Fibroblast of villous mesenchyme (primary cell): ENCODE data around the gene CWC27. TPM values are rescaled to one million over a fixed set of nuclear protein-coding genes. Genes with fewer than 3 reads are reported as not detected.

Source experiments
- DNase-seq: peaks from one replicate; pipeline ENCODE4 v3.0.0-alpha.2; 2010; ENCODE audit warnings: low read depth
- H3K4me3 ChIP-seq: 2 replicates; pipeline ENCODE4 v1.5.1; 2011; ENCODE audit warnings: low read depth, mild to moderate bottlenecking, low read length
- total RNA-seq: library from RNA; depleted of rRNA; stranded (reverse); fragments of >200 nt; gene quantifications from 2 replicates; pipeline ENCODE4 v1.2.3, GENCODE V29; 2012
- TF ChIP-seq, protein P1 (sequence below): IDR thresholded peaks from 2 replicates; pipeline ENCODE4 v1.5.1; 2012; ENCODE audit warnings: low read depth, mild to moderate bottlenecking, low read length; ENCODE audit not compliant: insufficient read depth

Gene CWC27
- total RNA-seq, 1 donor: 16.0 TPM

DNA sequence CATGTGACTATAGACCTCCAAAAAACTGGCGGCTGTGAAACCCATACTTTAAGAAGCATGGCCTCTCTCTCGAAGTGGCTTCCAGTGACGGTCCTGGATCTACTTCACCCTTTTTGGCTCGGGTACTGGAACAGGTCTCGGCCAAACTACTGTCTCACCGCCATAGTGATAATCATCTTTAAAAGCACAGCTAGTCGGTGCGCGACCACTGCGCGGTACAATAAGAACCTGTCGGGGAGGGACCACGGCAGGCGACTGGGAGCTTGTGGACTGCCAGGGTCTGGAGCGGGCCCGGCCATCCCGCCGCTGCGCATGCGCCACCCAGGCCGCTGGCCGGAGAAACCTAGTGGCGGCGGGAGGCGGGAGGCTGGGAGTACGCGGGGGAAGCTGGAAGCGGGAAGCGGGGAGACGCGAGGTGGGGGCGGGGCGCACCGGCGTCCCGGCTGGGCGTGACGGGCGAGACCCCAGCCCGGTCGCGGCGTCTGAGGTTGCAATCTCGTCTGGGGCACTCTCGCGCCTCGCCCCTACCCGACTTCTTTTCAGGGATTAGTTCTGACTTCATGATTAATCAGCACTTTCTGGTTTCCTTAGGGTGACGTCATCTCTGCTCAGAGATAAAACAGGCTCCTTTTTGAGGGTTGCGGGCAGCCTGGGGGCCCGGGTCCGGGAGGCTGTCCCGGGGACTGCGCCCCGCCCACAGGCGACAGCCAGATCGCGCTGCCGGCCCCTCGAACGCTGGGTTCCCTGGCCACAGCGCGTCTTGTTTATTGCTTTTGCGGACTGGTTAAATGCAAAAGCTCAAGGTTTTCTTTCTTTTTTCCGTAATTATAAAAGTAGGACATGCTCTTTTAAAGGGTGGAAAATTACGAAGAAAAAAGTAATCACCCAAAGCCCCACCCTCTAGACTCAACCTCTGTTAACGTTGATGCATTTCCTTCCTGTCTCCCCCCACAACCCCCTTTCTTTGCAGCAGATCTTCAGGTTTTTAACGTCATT is 266.8 kb downstream of the CWC27 start:
- peak; percentile 97 for DNase-seq
- TF ChIP-seq, protein P1, sequence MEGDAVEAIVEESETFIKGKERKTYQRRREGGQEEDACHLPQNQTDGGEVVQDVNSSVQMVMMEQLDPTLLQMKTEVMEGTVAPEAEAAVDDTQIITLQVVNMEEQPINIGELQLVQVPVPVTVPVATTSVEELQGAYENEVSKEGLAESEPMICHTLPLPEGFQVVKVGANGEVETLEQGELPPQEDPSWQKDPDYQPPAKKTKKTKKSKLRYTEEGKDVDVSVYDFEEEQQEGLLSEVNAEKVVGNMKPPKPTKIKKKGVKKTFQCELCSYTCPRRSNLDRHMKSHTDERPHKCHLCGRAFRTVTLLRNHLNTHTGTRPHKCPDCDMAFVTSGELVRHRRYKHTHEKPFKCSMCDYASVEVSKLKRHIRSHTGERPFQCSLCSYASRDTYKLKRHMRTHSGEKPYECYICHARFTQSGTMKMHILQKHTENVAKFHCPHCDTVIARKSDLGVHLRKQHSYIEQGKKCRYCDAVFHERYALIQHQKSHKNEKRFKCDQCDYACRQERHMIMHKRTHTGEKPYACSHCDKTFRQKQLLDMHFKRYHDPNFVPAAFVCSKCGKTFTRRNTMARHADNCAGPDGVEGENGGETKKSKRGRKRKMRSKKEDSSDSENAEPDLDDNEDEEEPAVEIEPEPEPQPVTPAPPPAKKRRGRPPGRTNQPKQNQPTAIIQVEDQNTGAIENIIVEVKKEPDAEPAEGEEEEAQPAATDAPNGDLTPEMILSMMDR: no peak
- peak overlapping the region; percentile 60 for H3K4me3 ChIP-seq

GRCh38 chr5:65037831-65038815 is 269.4 kb downstream of the CWC27 start:
- TF ChIP-seq, protein P1: peak; percentile 27
- DNase-seq: no peak
- H3K4me3 ChIP-seq: no peak overlapping the region

GRCh38 chr5:65041296-65042158 is 272.8 kb downstream of the CWC27 start:
- TF ChIP-seq, protein P1: no peak
- DNase-seq: no peak
- no peak overlapping the region for H3K4me3 ChIP-seq

DNA sequence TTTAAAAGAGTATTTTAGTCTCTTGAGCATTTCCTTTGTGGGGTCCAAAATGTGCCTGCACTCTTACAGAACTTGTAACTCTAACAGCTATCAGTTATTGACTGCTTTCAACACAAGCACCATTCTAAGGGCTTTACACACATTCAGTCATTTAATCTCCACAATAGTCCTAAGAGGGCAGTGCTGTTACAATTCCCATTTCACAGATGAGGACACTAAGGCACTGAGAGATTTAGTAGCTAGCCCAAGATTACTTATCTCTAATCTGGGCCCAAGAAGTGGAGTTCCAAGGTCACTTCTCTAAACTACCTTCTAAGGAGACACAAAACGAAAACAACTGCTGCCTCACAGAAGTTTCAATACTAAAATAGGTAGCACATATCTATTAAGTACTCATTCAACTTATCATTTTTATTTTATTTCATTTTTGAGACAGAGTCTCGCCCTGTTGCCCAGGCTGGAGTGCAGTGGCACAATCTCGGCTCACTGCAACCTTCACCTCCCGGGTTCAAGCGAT is 275.2 kb downstream of the CWC27 start:
- TF ChIP-seq, protein P1: no peak
- H3K4me3 ChIP-seq: no peak overlapping the region
- DNase-seq: no peak

DNA sequence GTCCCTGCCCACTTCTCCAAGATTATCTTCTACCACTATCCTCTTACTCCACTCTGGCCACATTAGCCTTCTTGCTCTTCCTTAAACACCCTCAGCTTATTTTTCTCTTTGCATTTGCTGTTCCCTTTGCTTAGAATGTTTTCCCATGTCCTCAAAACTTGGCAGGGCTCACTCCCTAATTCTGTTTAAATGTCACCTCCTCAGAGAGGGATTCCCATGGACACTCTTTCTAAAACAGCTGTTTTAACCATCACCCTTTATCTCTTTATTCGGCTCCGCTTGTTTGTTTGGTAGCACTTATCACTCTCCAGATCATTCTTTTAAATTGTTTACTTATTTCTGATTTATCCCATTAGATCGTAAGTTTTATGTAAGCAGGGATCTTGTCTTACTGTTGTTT is 278.5 kb downstream of the CWC27 start:
- no peak for DNase-seq
- TF ChIP-seq, protein P1: no peak
- H3K4me3 ChIP-seq: no peak overlapping the region
